BE2C (cell line): ENCODE results near the gene C15orf61.

Source experiments
- DNase-seq: peaks from one replicate; pipeline ENCODE4 v3.0.0-alpha.2; 2020
- H3K27me3 ChIP-seq: fragments of 250-450 bp; sonication (Bioruptor Pico); 2 replicates; pipeline ENCODE4 v1.5.1; 2020; ENCODE audit warnings: mild to moderate bottlenecking
- H3K36me3 ChIP-seq: fragments of 250-450 bp; sonication (Bioruptor Pico); 2 replicates; pipeline ENCODE4 v1.5.1; 2020; ENCODE audit warnings: mild to moderate bottlenecking
- H3K4me1 ChIP-seq: fragments of 250-450 bp; sonication (Bioruptor Pico); 2 replicates; pipeline ENCODE4 v1.5.1; 2020
- H3K4me3 ChIP-seq: 2 replicates; pipeline ENCODE4 v1.5.1; 2011; ENCODE audit warnings: low read depth, low read length
- H3K9me3 ChIP-seq: fragments of 250-450 bp; sonication (Bioruptor Pico); 2 replicates; pipeline ENCODE4 v1.5.1; 2020
- TF ChIP-seq, protein P1 (sequence below): IDR thresholded peaks from 2 replicates; pipeline ENCODE4 v1.5.1; 2012; ENCODE audit warnings: mild to moderate bottlenecking, low read depth, low read length

C15orf61 gene

DNA sequence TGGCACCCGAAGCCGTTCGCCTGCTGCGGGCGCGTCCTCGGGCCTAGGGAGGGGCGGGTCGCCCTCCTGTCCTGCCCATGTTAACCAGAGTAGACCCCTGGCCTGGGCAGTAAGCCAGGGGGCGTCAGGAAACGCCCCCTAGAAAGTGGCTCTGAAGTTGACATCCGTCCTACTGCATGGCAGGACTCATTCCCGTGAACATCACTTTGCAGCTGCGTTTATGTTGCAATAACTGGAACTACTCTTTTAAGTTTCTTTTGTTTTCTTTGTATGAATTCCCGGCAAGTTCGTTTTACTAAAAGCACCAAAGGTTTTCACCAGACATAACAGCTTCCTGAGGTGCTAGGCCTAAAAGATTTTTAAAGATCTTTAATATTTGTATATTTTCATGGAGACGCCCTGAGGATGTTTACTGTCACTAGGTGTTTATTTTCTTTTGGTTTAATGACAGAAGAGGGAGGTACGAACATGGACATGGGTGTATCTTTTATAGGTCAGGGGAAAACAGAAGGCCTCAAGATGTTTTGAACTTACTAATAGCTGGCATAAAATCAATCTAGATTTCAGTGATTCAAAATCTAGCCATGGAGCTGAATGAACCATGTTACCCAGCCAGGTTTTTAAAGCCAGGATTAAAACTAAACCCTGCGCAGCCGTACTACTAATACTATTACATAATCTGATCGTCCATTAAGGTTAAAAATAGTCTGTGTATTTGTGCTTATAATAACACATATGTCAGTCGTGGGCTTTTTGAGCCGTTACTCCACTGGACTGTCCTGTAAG, 1.0 kb downstream of the C15orf61 start:
- Histone ChIP-seq H3K27me3 (no peaks in the 10 kb centered on the region), H3K9me3 (no peaks in the 10 kb centered on the region), H3K4me3 (peak overlapping the region; percentile 62), H3K36me3 (no peaks in the 10 kb centered on the region), H3K4me1 (peaks cover 3% of the 10 kb centered on the region; the same call in 1 of the 2 replicates)
- TF ChIP-seq, protein P1, sequence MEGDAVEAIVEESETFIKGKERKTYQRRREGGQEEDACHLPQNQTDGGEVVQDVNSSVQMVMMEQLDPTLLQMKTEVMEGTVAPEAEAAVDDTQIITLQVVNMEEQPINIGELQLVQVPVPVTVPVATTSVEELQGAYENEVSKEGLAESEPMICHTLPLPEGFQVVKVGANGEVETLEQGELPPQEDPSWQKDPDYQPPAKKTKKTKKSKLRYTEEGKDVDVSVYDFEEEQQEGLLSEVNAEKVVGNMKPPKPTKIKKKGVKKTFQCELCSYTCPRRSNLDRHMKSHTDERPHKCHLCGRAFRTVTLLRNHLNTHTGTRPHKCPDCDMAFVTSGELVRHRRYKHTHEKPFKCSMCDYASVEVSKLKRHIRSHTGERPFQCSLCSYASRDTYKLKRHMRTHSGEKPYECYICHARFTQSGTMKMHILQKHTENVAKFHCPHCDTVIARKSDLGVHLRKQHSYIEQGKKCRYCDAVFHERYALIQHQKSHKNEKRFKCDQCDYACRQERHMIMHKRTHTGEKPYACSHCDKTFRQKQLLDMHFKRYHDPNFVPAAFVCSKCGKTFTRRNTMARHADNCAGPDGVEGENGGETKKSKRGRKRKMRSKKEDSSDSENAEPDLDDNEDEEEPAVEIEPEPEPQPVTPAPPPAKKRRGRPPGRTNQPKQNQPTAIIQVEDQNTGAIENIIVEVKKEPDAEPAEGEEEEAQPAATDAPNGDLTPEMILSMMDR = 0 out of 2 replicates have a peak, but pooled peaks have one; percentile 21
- DNase-seq = no peak

DNA sequence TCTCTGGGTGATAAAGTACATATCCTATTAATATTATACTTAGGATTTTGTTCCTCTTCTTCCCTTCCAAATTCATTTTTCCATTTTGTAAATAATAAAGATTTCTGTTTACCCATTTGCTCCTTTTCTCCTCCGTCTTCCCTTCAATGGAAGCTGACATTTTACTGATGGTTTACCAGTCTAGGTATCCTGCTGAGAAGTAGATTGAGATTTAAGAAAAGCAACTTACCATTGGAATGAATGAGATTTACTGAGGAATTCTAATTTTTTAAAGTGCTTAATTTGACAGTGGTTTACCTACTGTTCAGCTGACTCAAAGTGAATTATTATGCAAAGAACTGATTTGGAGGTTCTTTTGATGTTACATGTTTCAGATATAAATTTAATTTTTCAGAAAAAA, 2.4 kb downstream of the C15orf61 start:
- peak overlapping the region; percentile 62 for H3K4me3 ChIP-seq
- TF ChIP-seq, protein P1 = no peak

DNA sequence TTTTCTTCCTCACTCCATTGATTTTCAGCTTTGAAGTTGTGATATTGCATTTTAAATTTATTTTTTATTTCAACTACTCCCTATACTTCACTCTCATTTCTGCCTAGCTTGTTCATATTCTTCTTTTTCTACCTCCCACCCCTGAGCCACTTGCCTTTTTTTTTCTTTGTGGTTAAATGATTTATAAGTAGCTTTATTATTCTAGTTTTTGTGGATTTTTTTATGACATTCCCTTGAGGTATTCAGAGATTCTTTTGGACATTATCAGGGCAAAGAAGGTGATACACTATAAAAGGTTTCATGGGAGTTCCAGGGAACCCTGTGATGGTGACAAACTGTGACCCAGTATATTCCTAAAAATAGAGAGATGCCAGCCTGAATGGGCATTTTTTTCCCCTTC, 3.3 kb downstream of the C15orf61 start:
- no peak overlapping the region for H3K4me3 ChIP-seq

More for the DNA sequence above, 2.4 kb downstream of the C15orf61 start:
- H3K36me3 ChIP-seq = peaks cover 4% of the 10 kb centered on the region; the same call in 1 of the 2 replicates
- no peak for DNase-seq
- H3K27me3 ChIP-seq = no peaks in the 10 kb centered on the region
- H3K4me1 ChIP-seq = peaks cover 3% of the 10 kb centered on the region; the same call in 1 of the 2 replicates
- no peaks in the 10 kb centered on the region for H3K9me3 ChIP-seq

DNA sequence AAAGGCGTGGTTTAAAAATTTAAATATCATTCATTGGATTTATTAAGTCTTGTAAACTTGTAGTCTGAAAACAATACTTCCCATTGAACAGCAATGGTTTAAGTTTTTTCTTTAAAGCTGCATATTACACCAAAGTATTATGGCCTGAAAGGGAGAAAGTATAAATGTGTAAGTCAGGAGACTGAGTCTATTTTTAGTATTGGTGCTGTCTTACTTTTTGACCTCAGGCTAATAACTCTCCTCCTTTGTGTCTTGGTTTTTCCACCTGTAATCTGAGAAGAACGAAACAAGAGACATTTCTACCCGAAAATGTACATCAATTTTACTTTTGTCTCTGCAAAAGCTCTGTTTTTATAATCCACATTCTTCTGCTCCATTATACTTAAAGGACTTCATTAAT, 7.6 kb downstream of the C15orf61 start:
- DNase-seq = no peak
- H3K4me3 ChIP-seq = no peak overlapping the region
- no peaks in the 10 kb centered on the region; the same call in 1 of the 2 replicates for H3K4me1 ChIP-seq
- TF ChIP-seq, protein P1 = no peak
- H3K9me3 ChIP-seq = no peaks in the 10 kb centered on the region
- H3K36me3 ChIP-seq = peaks cover 4% of the 10 kb centered on the region; the same call in 1 of the 2 replicates
- no peaks in the 10 kb centered on the region for H3K27me3 ChIP-seq

More for the DNA sequence above, 3.3 kb downstream of the C15orf61 start:
- Histone ChIP-seq H3K27me3 (no peaks in the 10 kb centered on the region), H3K36me3 (peaks cover 4% of the 10 kb centered on the region; the same call in 1 of the 2 replicates), H3K9me3 (no peaks in the 10 kb centered on the region), H3K4me1 (peaks cover 3% of the 10 kb centered on the region; the same call in 1 of the 2 replicates)
- DNase-seq = no peak
- TF ChIP-seq, protein P1 = no peak

DNA sequence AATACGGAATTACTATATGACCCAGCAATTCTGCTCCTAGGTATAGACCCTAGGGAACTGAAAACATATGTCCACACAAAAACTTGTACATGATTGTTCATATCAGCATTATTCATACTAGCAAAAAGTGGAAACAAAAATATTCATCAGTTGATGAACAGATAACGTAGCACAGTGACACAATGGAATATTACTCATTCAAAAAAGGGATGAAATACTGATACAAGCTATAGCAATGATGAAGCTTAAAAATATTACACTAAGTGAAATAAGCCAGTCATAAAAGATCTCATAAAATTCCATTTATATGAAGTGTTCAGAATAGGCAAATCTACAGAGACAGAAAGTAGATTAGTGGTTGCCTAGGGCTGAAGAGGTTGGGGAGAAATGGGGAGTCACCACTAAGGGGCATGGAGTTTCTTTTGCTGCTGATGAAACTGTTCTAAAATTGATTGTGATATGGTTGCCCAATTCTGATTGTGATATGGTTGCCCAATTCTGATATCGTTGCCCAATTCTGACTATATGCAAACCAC, 10.5 kb downstream of the C15orf61 start:
- no peak for DNase-seq
- H3K4me1 ChIP-seq = no peaks in the 10 kb centered on the region; the same call in 1 of the 2 replicates
- no peak overlapping the region for H3K4me3 ChIP-seq
- no peaks in the 10 kb centered on the region for H3K27me3 ChIP-seq
- TF ChIP-seq, protein P1 = no peak
- no peaks in the 10 kb centered on the region for H3K9me3 ChIP-seq
- H3K36me3 ChIP-seq = peaks cover 4% of the 10 kb centered on the region; the same call in 1 of the 2 replicates

DNA sequence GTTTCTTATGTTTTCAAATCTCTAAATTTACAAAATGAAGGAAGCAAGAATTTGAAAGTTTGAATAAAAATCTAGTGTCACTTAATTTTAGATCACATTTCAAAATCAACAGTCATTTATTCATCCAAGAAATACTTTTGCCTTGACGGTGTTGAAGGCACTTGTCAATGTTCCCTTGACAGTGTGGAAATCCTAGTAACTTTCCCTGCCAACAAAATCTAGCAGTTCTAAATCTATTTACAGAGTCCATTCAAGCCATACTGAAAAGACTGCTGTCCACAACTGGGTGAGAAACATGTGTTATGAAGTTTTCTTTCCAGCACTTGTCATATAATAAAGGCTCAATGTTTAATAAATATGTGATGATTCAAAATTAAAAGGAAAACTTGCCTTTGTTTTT, 12.9 kb downstream of the C15orf61 start:
- Histone ChIP-seq H3K4me3 (no peak overlapping the region), H3K27me3 (no peaks in the 10 kb centered on the region), H3K9me3 (no peaks in the 10 kb centered on the region), H3K4me1 (no peaks in the 10 kb centered on the region; the same call in 1 of the 2 replicates), H3K36me3 (no peaks in the 10 kb centered on the region)
- TF ChIP-seq, protein P1 = no peak
- no peak for DNase-seq
